GM10266 (cell line): ENCODE measurements around the gene MRM3.
"Not testable (repeated sequence)": the region's sequence is repeated elsewhere in the genome, so short reads cannot be mapped to it uniquely, and the experiment has no call there.

Source experiments
- DNase-seq: peaks from one replicate; pipeline ENCODE4 v3.0.0; 2012; ENCODE audit errors: extremely low spot score
- TF ChIP-seq, protein P1 (sequence below): IDR thresholded peaks from 2 replicates; pipeline ENCODE4 v1.5.1; 2012; ENCODE audit warnings: mild to moderate bottlenecking, low read depth; ENCODE audit not compliant: control insufficient read depth, insufficient read depth; ENCODE audit errors: missing control alignments

MRM3 gene

DNA sequence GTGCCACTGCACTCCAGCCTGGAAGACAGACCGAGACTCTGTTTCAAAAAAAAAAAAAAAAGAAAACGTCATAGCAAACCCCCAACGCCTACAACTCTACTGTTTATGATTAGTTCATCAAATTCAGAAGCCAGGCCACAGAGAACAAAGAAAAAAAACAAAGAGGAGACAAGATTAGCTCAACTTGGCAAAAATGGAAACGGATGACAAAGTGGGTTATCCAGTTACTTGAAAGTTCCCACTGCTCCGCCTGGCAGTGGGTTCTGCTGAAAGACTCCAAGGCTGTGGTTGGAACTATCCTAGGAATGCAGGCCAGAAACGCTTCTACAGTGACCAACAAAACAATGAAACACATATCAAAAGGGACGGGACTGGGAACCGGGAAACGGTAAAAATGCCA, 53.1 kb downstream of the MRM3 start:
- TF ChIP-seq, protein P1, sequence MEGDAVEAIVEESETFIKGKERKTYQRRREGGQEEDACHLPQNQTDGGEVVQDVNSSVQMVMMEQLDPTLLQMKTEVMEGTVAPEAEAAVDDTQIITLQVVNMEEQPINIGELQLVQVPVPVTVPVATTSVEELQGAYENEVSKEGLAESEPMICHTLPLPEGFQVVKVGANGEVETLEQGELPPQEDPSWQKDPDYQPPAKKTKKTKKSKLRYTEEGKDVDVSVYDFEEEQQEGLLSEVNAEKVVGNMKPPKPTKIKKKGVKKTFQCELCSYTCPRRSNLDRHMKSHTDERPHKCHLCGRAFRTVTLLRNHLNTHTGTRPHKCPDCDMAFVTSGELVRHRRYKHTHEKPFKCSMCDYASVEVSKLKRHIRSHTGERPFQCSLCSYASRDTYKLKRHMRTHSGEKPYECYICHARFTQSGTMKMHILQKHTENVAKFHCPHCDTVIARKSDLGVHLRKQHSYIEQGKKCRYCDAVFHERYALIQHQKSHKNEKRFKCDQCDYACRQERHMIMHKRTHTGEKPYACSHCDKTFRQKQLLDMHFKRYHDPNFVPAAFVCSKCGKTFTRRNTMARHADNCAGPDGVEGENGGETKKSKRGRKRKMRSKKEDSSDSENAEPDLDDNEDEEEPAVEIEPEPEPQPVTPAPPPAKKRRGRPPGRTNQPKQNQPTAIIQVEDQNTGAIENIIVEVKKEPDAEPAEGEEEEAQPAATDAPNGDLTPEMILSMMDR = no peak
- DNase-seq = no peak

DNA sequence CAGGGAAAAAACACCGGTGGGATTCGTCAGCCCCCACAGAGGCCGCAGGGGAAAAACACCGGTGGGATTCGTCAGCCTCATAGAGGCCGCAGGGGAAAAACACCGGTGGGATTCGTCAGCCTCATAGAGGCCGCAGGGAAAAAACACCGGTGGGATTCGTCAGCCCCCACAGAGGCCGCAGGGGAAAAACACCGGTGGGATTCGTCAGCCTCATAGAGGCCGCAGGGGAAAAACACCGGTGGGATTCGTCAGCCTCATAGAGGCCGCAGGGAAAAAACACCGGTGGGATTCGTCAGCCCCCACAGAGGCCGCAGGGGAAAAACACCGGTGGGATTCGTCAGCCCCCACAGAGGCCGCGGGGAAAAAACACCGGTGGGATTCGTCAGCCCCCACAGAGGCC, 53.6 kb downstream of the MRM3 start:
- DNase-seq = not testable (repeated sequence)

DNA sequence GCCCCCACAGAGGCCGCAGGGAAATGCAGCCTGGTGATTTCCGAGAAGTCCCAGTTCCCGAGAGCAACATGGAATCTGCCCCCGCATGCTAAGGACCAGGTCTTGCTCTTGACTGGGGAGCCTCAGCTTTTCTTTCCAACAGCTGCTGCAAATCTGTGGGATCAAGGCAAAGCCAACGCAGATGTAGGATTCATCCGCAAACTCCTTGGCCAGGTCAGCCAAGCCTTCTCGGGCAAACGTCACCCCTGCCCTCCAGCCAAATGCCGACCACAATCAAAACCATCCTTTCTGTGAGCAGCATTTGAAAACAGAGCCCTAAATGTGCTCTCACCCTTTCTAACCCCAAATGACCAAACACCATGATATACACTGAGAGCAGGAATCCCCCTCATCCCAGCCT, 54.0 kb downstream of the MRM3 start:
- DNase-seq = no peak
- TF ChIP-seq, protein P1 = no peak

DNA sequence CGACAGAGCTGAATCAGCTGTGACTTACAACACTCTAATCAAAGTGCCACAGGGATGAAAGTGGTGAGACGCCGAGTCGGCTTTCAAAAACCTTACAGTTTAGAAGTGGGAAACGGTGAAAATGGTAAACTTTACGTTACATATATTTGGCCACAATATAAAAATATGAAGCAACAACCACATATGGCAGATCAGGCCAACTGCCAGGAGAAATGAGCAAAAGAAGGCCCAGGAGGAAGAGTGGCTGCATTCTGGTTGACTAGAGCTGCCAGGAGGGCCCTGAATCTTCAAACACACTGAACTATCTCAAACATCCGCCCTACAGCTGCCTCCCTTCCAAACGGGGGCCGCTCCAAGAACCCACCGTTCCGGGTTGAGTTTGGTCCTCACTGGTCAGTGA, 56.3 kb downstream of the MRM3 start:
- TF ChIP-seq, protein P1 = no peak
- no peak for DNase-seq

DNA sequence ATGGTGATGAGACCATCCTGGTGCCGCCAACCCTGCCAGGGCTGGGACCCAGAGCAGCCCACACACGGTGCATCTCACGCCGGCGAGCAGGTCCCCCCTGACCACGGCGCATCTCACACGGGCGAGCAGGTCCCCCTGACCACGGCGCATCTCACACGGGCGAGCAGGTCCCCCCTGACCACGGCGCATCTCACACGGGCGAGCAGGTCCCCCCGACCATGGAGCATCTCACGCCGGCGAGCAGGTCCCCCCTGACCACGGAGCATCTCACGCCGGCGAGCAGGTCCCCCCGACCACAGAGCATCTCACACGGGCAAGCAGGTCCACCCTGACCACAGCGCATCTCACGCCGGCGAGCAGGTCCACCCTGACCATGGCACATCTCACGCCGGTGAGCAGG, 59.2 kb downstream of the MRM3 start:
- TF ChIP-seq, protein P1 = no peak
- no peak for DNase-seq
